Neural cell (in vitro differentiated cells): ENCODE results near the gene PDIA6.

ENCODE experiments used
- CTCF ChIP-seq: fragments of 450-650 bp; IDR thresholded peaks from 2 replicates; pipeline ENCODE4 v1.5.1; 2014; ENCODE audit warnings: antibody characterized with exemption, mild to moderate bottlenecking, moderate library complexity; ENCODE audit not compliant: poor library complexity, severe bottlenecking
- MXI1 ChIP-seq: fragments of 450-650 bp; conservative IDR thresholded peaks from 2 replicates; pipeline ENCODE4 v1.6.1; 2014; ENCODE audit warnings: antibody characterized with exemption, mild to moderate bottlenecking; ENCODE audit not compliant: poor library complexity, severe bottlenecking

GRCh38 chr2:10790228-10790973 is 22.2 kb downstream of the PDIA6 start:
- TF ChIP-seq CTCF (no peak), MXI1 (no peak)
